Nephron (organoid): Measurements from ENCODE around the gene ZNF526.

ENCODE experiments used
- H3K27ac Mint-ChIP-seq, 3 experiments: 2 replicates each; pipeline ENCODE4 v1.8.0; 2020; ENCODE audit warnings: mixed read lengths in 3 of 3, mild to moderate bottlenecking in 2 of 3, moderate library complexity in 1 of 3
- H3K27me3 Mint-ChIP-seq: 2 replicates; pipeline ENCODE4 v1.8.0; 2021; ENCODE audit warnings: low read depth, mild to moderate bottlenecking, moderate library complexity, mixed read lengths
- H3K36me3 Mint-ChIP-seq: 2 replicates; pipeline ENCODE4 v1.8.0; 2020; ENCODE audit warnings: low read depth, mixed read lengths
- H3K4me1 Mint-ChIP-seq: 2 replicates; pipeline ENCODE4 v1.8.0; 2020; ENCODE audit warnings: mixed read lengths
- H3K4me3 Mint-ChIP-seq, 3 experiments: 2 replicates each; pipeline ENCODE4 v1.8.0; 2020; ENCODE audit warnings: mild to moderate bottlenecking in 3 of 3, mixed read lengths in 3 of 3, moderate library complexity in 2 of 3
- H3K9me3 Mint-ChIP-seq: 2 replicates; pipeline ENCODE4 v1.8.0; 2020; ENCODE audit warnings: mixed read lengths
- CTCF ChIP-seq, 3 experiments: fragments of 200-600 bp; sonication (generic); IDR thresholded peaks; one replicate each; pipeline ENCODE4 v1.5.0; 2021; ENCODE audit warnings: antibody characterized with exemption in 3 of 3; ENCODE audit not compliant: unreplicated experiment in 3 of 3

Gene ZNF526

DNA sequence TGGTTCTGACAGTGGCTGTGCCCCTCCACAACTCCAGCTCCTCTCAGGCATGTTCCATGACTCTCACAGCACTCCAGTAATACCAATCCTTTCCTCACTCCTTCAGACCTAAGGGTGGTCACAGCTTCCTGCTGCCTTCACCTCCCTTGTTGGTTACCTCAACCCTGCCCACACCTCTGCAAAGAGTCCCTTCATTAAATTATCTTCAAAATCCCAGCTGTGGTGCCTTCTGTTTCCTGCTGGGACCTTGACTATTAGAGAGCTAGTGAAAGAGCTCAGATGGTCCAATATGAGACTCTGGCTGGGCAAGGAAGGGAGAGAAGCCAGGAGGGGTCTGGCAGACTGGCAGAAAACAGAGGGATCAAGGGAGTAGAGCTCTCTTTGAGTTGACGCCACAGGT is 28.8 kb upstream of the ZNF526 start:
- Mint-ChIP-seq H3K27ac (no peak overlapping the region), H3K4me3 (no peak overlapping the region)
- no peak for TF ChIP-seq CTCF (IDR thresholded peaks at IDR 0.05; ENCODE audit: unreplicated experiment in 3 of 3)

GRCh38 chr19:42191855-42192254 is 28.3 kb upstream of the ZNF526 start:
- peaks cover 40% of the 10 kb centered on the region for H3K27me3 Mint-ChIP-seq
- no peak overlapping the region for H3K4me3 Mint-ChIP-seq
- H3K36me3 Mint-ChIP-seq = no peaks in the 10 kb centered on the region
- TF ChIP-seq CTCF (IDR thresholded peaks at IDR 0.05; ENCODE audit: unreplicated experiment in 3 of 3) = no peak
- H3K4me1 Mint-ChIP-seq = no peaks in the 10 kb centered on the region
- H3K9me3 Mint-ChIP-seq = peaks cover 5% of the 10 kb centered on the region
- no peak overlapping the region for H3K27ac Mint-ChIP-seq

More for the DNA sequence above, 28.8 kb upstream of the ZNF526 start:
- Mint-ChIP-seq H3K36me3 (no peaks in the 10 kb centered on the region), H3K9me3 (peaks cover 5% of the 10 kb centered on the region), H3K27me3 (peaks cover 44% of the 10 kb centered on the region), H3K4me1 (no peaks in the 10 kb centered on the region)

GRCh38 chr19:42193294-42193693 is 26.8 kb upstream of the ZNF526 start:
- Mint-ChIP-seq H3K4me3 (no peak overlapping the region), H3K36me3 (peaks cover 11% of the 10 kb centered on the region)

DNA sequence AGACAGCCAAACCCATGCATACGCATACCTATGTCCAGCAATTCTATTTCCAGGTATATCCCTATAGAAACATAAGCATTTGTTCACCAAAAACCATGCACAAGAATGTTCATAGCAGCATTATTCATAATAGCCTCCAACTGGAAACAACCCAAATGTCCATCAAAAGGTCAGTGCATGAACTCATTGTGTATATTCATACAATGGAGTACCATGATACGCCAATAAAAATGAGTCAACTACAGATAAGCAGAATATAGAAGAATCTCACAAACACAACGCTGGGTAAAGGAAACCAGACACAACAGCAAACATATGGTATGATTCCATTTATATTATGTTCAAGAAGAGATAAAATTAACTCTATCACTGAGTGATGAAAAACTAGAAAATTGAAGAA is 26.4 kb upstream of the ZNF526 start:
- no peak overlapping the region for H3K27ac Mint-ChIP-seq
- H3K4me1 Mint-ChIP-seq = no peaks in the 10 kb centered on the region
- peaks cover 5% of the 10 kb centered on the region for H3K9me3 Mint-ChIP-seq
- peaks cover 14% of the 10 kb centered on the region for H3K36me3 Mint-ChIP-seq
- no peak overlapping the region for H3K4me3 Mint-ChIP-seq
- H3K27me3 Mint-ChIP-seq = peaks cover 38% of the 10 kb centered on the region
- TF ChIP-seq CTCF (IDR thresholded peaks at IDR 0.05; ENCODE audit: unreplicated experiment in 3 of 3) = no peak

More at GRCh38 chr19:42193294-42193693, 26.8 kb upstream of the ZNF526 start:
- Mint-ChIP-seq H3K27me3 (peaks cover 38% of the 10 kb centered on the region), H3K27ac (no peak overlapping the region), H3K9me3 (peaks cover 5% of the 10 kb centered on the region), H3K4me1 (no peaks in the 10 kb centered on the region)
- no peak for TF ChIP-seq CTCF (IDR thresholded peaks at IDR 0.05; ENCODE audit: unreplicated experiment in 3 of 3)

GRCh38 chr19:42196011-42197001 is 23.8 kb upstream of the ZNF526 start:
- no peaks in the 10 kb centered on the region for H3K4me1 Mint-ChIP-seq
- H3K27ac Mint-ChIP-seq = no peak overlapping the region
- peaks cover 22% of the 10 kb centered on the region for H3K27me3 Mint-ChIP-seq
- H3K9me3 Mint-ChIP-seq = peaks cover 5% of the 10 kb centered on the region
- peaks cover 31% of the 10 kb centered on the region for H3K36me3 Mint-ChIP-seq
- H3K4me3 Mint-ChIP-seq = no peak overlapping the region
- no peak for TF ChIP-seq CTCF (IDR thresholded peaks at IDR 0.05; ENCODE audit: unreplicated experiment in 3 of 3)
